T-cell (primary cell): ENCODE results near the gene PIGS. TPM values are rescaled to one million over a fixed set of nuclear protein-coding genes. Genes with fewer than 3 reads are reported as not detected.

Source experiments
- ATAC-seq, 4 experiments: fragments of 200-7000 bp in 3 of 4; fragments of 150-1000 bp in 1 of 4; cut with Tn5 transposase; replicated peaks in 1 of 4; 1 replicate in 3 of 4; 2 replicates in 1 of 4; pipeline ENCODE4 v1.10.0; 2021; ENCODE audit warnings: moderate library complexity in 3 of 4, mild to moderate bottlenecking in 2 of 4, moderate number of reproducible peaks in 1 of 4
- CTCF ChIA-PET, 2 donors: fragments of 300-600 bp; sonication (Branson Sonifier 250); formaldehyde crosslinking; loops; one replicate each; lab custom pipeline; 2022; ENCODE audit warnings: antibody characterized with exemption in 2 of 2; lab: Charles Lee
- POLR2A ChIA-PET, 2 donors: fragments of 300-600 bp; sonication (Branson Sonifier 250); formaldehyde crosslinking; loops; one replicate each; lab custom pipeline; 2022; ENCODE audit warnings: antibody characterized with exemption in 2 of 2; lab: Charles Lee
- DNase-seq, 35 experiments: peaks; one replicate each; pipeline versions ENCODE4 v3.0.0 to v3.0.0-alpha.2; 2013 to 2023
- H3K27ac ChIP-seq: one replicate; pipeline ENCODE4 v1.5.1; 2013; ENCODE audit warnings: low read length
- H3K27me3 ChIP-seq, 2 experiments: replicated peaks in 1 of 2; 1 replicate in 1 of 2; 2 replicates in 1 of 2; pipeline versions ENCODE4 v1.6.1 to v1.7.0; 2013; ENCODE audit warnings: low read length in 1 of 2, mixed read lengths in 1 of 2; ENCODE audit not compliant: control insufficient read depth in 2 of 2, insufficient read depth in 2 of 2; ENCODE audit errors: extremely low read depth in 1 of 2
- H3K36me3 ChIP-seq, 2 donors: 1 replicate in 1 of 2; 2 replicates in 1 of 2; pipeline versions ENCODE4 v1.6.1 to v1.7.0; 2013; ENCODE audit warnings: low read length in 1 of 2; ENCODE audit not compliant: control insufficient read depth in 2 of 2, insufficient read depth in 1 of 2; ENCODE audit errors: extremely low read depth in 1 of 2
- H3K4me1 ChIP-seq, 2 experiments: 1 replicate in 1 of 2; 2 replicates in 1 of 2; pipeline versions ENCODE4 v1.6.1 to v1.7.0; 2013; ENCODE audit warnings: low read length in 2 of 2, mixed read lengths in 1 of 2; ENCODE audit not compliant: insufficient read depth in 2 of 2, control insufficient read depth in 1 of 2; ENCODE audit errors: extremely low read depth in 1 of 2
- H3K4me3 ChIP-seq, 2 donors: 1 replicate in 1 of 2; 2 replicates in 1 of 2; pipeline versions ENCODE4 v1.5.1 to v1.7.0; 2013; ENCODE audit warnings: mild to moderate bottlenecking in 2 of 2, low read length in 1 of 2, moderate library complexity in 1 of 2; ENCODE audit not compliant: control insufficient read depth in 1 of 2; ENCODE audit errors: extremely low read depth in 1 of 2
- H3K9me3 ChIP-seq: 2 replicates; pipeline ENCODE4 v1.7.0; 2013
- H3K27ac Mint-ChIP-seq, 2 donors: one replicate each; pipeline ENCODE4 v1.8.0; 2020 to 2021; ENCODE audit warnings: mild to moderate bottlenecking in 2 of 2, mixed read lengths in 2 of 2
- H3K27me3 Mint-ChIP-seq, 2 donors: one replicate each; pipeline ENCODE4 v1.8.0; 2021 to 2022; ENCODE audit warnings: mixed read lengths in 2 of 2
- H3K36me3 Mint-ChIP-seq: one replicate; pipeline ENCODE4 v1.8.0; 2021; ENCODE audit warnings: mixed read lengths
- H3K4me1 Mint-ChIP-seq, 3 donors: one replicate each; pipeline ENCODE4 v1.8.0; 2020 to 2022; ENCODE audit warnings: mixed read lengths in 3 of 3, mild to moderate bottlenecking in 1 of 3
- H3K4me3 Mint-ChIP-seq, 3 donors: one replicate each; pipeline ENCODE4 v1.8.0; 2020 to 2022; ENCODE audit warnings: mild to moderate bottlenecking in 3 of 3, mixed read lengths in 3 of 3, moderate library complexity in 3 of 3
- H3K9me3 Mint-ChIP-seq, 3 donors: one replicate each; pipeline ENCODE4 v1.8.0; 2020 to 2022; ENCODE audit warnings: mixed read lengths in 3 of 3
- WGBS: methylation state at CpG from one replicate; pipeline ENCODE4 v1.1.5; 2013; ENCODE audit warnings: missing lambda C conversion rate; ENCODE audit not compliant: insufficient coverage; 5-methylcytosine and 5-hydroxymethylcytosine counted together
- total RNA-seq, 35 experiments: library from RNA in 6 of 35; stranded (reverse) in 6 of 35; fragments of 120-200 nt in 1 of 35; gene quantifications; one replicate each; pipeline versions ENCODE4 v1.2.1 to v1.2.4 and lab custom pipeline; 2013 to 2026

The PIGS gene
- total RNA-seq, 5 donors from 2014 or later (not counting 1 experiment from before 2014, with no cell fraction given): 54.9 to 63.0 (median 60.9) TPM

DNA sequence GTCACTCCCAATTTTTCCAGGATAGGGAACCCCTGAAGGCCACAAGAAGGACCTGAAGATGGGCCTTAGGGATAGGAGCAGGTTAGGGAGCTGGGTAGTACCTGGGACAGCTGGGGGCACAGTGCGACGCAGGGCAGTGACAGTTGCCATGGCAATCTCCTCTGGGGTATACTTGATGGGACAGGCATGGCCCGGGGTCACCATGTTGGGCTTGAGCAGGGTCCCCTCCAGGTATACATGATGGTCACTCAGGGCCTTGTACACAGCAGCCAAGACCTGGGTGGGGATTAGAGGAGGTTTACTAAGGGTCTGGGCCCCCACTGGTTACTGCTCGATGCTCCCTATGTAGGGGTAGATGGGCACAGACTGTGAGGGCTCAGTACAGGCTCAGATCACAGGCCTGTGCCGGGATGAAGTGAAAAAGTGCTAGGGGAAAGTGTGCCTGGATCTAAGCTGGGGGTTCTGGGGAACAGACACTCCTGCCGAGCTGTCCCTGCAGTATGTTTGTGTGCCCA lies 2.7 kb upstream of the PIGS start:
- peaks cover 48 to 60% (median 57%) of the 10 kb centered on the region in 3 donors for H3K4me1 Mint-ChIP-seq
- H3K27me3 ChIP-seq: no peaks in the 10 kb centered on the region
- ATAC-seq: no peak
- no peaks in the 10 kb centered on the region for H3K9me3 Mint-ChIP-seq
- H3K4me1 ChIP-seq: peaks cover 18 to 51% of the 10 kb centered on the region in 2 experiments
- 99% methylated on average over 6 of the region's 6 CpGs for WGBS
- H3K36me3 ChIP-seq: peaks cover 5 to 8% of the 10 kb centered on the region in 2 donors
- H3K9me3 ChIP-seq: no peaks in the 10 kb centered on the region
- no peak overlapping the region for H3K27ac ChIP-seq
- no peak for DNase-seq
- POLR2A ChIA-PET: no interaction called here
- peaks cover 10% of the 10 kb centered on the region for H3K36me3 Mint-ChIP-seq
- no peak overlapping the region for H3K27ac Mint-ChIP-seq
- CTCF ChIA-PET: no interaction called here
- H3K27me3 Mint-ChIP-seq: no peaks in the 10 kb centered on the region
- H3K4me3 ChIP-seq: no peak overlapping the region
- peak overlapping the region in 1 of 3 donors; percentile 21 for H3K4me3 Mint-ChIP-seq

DNA sequence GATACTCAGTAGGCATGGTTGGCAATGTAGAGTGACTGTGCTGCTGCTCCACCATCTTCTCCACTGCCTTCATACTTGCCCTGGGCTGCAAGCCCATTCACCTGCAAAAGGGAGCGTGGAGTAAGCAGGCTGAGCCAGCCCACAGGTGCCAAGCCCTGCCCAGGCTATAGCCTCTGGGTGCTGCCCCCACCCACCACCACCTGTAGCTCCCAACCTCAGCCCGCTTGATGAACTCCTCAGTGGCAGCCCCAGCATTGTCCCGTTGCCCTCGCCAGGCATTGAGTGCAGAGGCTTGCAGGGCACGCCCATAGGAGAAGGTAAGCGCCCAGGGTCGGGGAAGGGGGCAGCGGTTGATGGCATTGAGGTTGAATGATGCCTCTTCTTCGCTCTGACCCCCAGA lies 2.2 kb upstream of the PIGS start:
- Histone ChIP-seq H3K36me3 (peaks cover 5 to 8% of the 10 kb centered on the region in 2 donors), H3K9me3 (no peaks in the 10 kb centered on the region), H3K4me3 (no peak overlapping the region), H3K27ac (no peak overlapping the region), H3K4me1 (peaks cover 18 to 56% of the 10 kb centered on the region in 2 experiments), H3K27me3 (no peaks in the 10 kb centered on the region)
- DNase-seq (no peak), ATAC-seq (no peak)
- H3K27ac Mint-ChIP-seq: peak overlapping the region in 1 of 2 donors; percentile 92
- peaks cover 52 to 63% (median 60%) of the 10 kb centered on the region in 3 donors for H3K4me1 Mint-ChIP-seq
- WGBS: 91% methylated on average over 9 of the region's 9 CpGs
- peaks cover 12% of the 10 kb centered on the region for H3K36me3 Mint-ChIP-seq
- no peaks in the 10 kb centered on the region for H3K9me3 Mint-ChIP-seq
- no peaks in the 10 kb centered on the region for H3K27me3 Mint-ChIP-seq
- CTCF ChIA-PET: no interaction called here
- POLR2A ChIA-PET: no interaction called here
- H3K4me3 Mint-ChIP-seq: no peak overlapping the region

DNA sequence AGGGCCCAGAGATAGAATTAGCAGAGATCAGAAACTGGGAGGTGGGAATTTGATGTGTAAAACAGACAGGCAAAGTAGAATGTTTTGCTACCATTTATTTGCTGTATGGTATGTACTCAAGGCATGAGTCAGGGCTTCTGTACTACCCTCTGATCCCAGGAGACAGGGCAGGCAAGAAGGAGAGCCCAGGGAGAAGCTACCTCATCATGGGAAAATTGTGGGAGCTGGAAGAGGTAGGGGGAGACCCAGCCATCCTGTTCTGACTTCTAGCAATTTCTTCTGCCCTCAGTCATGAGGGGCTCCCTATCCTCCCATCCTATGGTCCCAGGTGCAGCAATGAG lies 1.7 kb upstream of the PIGS start:
- H3K27ac Mint-ChIP-seq: peak overlapping the region in 1 of 2 donors; percentile 92
- DNase-seq (no peak), ATAC-seq (no peak)
- ChIA-PET CTCF (interaction anchor here in 1 of 2 donors (0.6 kb wide), 1 partner anchor 9 kb away, joined by 5 read pairs; no protein-coding TSS in a partner anchor), POLR2A (interaction anchor here (0.5 to 0.7 kb wide), 2 partner anchors 89 to 232 kb away, joined by 4 read pairs; partner anchors contain the start of genes SDF2 (in 1 of the 2) and SUPT6H (in 1 of the 2))
- H3K9me3 ChIP-seq: no peaks in the 10 kb centered on the region
- peaks cover 56 to 67% (median 65%) of the 10 kb centered on the region in 3 donors for H3K4me1 Mint-ChIP-seq
- no peaks in the 10 kb centered on the region for H3K9me3 Mint-ChIP-seq
- H3K36me3 Mint-ChIP-seq: peaks cover 15% of the 10 kb centered on the region
- no peaks in the 10 kb centered on the region for H3K27me3 ChIP-seq
- no peaks in the 10 kb centered on the region for H3K27me3 Mint-ChIP-seq
- H3K27ac ChIP-seq: no peak overlapping the region
- H3K4me3 ChIP-seq: no peak overlapping the region
- H3K36me3 ChIP-seq: peaks cover 5 to 8% of the 10 kb centered on the region in 2 donors
- peaks cover 18 to 56% of the 10 kb centered on the region in 2 experiments for H3K4me1 ChIP-seq
- peak overlapping the region in 2 of 3 donors; percentile 97 for H3K4me3 Mint-ChIP-seq

DNA sequence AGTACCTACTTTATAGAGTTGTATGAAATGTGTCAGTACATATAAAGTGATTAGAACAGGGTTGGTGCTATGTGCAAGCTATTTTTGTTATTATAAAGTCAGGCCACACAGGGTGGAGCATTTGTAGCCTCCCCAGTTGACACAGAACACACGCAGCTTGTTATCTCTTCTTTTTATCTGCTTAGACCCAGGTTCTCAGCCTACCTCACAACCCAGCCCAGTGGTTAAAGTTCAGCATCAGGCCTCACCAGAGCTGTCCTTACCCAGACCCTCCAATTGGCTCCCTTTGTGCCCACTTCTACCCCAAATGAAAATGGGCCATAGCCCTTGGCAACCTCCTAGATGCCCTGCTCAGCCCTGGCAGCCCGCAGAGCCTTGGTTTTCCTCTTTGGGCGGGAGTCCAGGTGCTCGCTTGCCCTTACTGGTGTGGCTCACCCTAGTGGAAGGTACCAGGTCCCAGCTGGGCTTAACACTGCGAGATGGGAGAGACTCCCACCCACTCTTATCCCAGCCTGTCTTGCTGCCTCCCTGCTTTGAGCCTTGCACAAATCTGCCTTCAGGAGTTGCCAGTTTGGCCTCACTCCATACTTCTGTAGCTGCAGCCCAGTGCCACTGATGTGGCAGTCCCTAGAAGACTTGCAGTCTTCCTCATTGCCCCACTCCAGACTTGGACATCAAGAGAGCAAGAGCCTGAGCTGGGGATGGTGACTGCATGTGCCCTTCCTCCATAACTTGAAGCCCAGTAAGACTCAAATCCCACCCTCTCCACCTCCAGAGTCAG lies 1.1 kb upstream of the PIGS start:
- H3K9me3 Mint-ChIP-seq: no peaks in the 10 kb centered on the region
- H3K27me3 ChIP-seq: no peaks in the 10 kb centered on the region
- no peaks in the 10 kb centered on the region for H3K9me3 ChIP-seq
- H3K4me1 ChIP-seq: peaks cover 18 to 56% of the 10 kb centered on the region in 2 experiments
- H3K27ac Mint-ChIP-seq: peak overlapping the region; percentile 92 to 93
- 84% methylated on average over 4 of the region's 5 CpGs for WGBS
- peak overlapping the region; percentile 93 to 97 (median 97) for H3K4me3 Mint-ChIP-seq
- H3K36me3 ChIP-seq: peaks cover 5 to 8% of the 10 kb centered on the region in 2 donors
- ChIA-PET CTCF (interaction anchor here (0.6 to 0.7 kb wide), 2 partner anchors 8 kb away, joined by 4 to 5 read pairs; no protein-coding TSS in a partner anchor), POLR2A (interaction anchor here (0.5 to 2.0 kb wide), 5 partner anchors 27 to 233 kb away, joined by 3 to 11 read pairs (median 4); partner anchors contain the start of genes SDF2 (in 1 of the 2) and SUPT6H (in 1 of the 2))
- ATAC-seq: no peak
- H3K27me3 Mint-ChIP-seq: no peaks in the 10 kb centered on the region
- peak overlapping the region; percentile 83 for H3K27ac ChIP-seq
- H3K4me1 Mint-ChIP-seq: peaks cover 61 to 73% (median 71%) of the 10 kb centered on the region in 3 donors
- DNase-seq: peak in 1 of 35 experiments; percentile 16
- peak overlapping the region in 1 of 2 donors; percentile 86 for H3K4me3 ChIP-seq
- peaks cover 19% of the 10 kb centered on the region for H3K36me3 Mint-ChIP-seq

- Histone ChIP-seq H3K4me1 (peaks cover 16 to 42% of the 10 kb centered on the region in 2 experiments), H3K27me3 (no peaks in the 10 kb centered on the region), H3K36me3 (peaks cover 5 to 16% of the 10 kb centered on the region in 2 donors), H3K9me3 (no peaks in the 10 kb centered on the region), H3K27ac (peak overlapping the region; percentile 83), H3K4me3 (peak overlapping the region; percentile 86 to 95)
- ChIA-PET POLR2A (interaction anchor here (0.6 to 2.0 kb wide), 4 partner anchors 20 to 29 kb away, joined by 3 to 11 read pairs (median 8); no protein-coding TSS in a partner anchor), CTCF (interaction anchor here (0.5 to 1.1 kb wide), 7 partner anchors 21 to 1533 kb away, joined by 3 to 9 read pairs (median 4); partner anchors contain the start of gene BLTP2 (in 1 of the 2))
- Mint-ChIP-seq H3K27ac (peak overlapping the region; percentile 92 to 93), H3K4me1 (peaks cover 54 to 66% (median 61%) of the 10 kb centered on the region in 3 donors), H3K9me3 (no peaks in the 10 kb centered on the region), H3K27me3 (no peaks in the 10 kb centered on the region), H3K4me3 (peak overlapping the region; percentile 93 to 97 (median 97)), H3K36me3 (peaks cover 22% of the 10 kb centered on the region)
- ATAC-seq (peak; percentile 52 to 60 (median 58)), DNase-seq (peak in 24 of 35 experiments; percentile 8 to 64 (median 36))
- under 1% methylated on average over 38 of the region's 39 CpGs for WGBS
Observed at GRCh38 chr17:28570716-28571360, 486 bp downstream of the PIGS start.
